IPS-18a (cell line): ENCODE results near the gene TTYH2.
A peak's percentile ranks its signal among the peaks of the same experiment; 100 is the strongest.

ENCODE experiments used
- H3K27ac ChIP-seq: one replicate; pipeline ENCODE4 v1.5.1; 2013; ENCODE audit warnings: low read length
- H3K27me3 ChIP-seq: one replicate; pipeline ENCODE4 v1.6.1; 2013; ENCODE audit warnings: mild to moderate bottlenecking, low read length; ENCODE audit not compliant: control insufficient read depth, insufficient read depth
- H3K36me3 ChIP-seq: one replicate; pipeline ENCODE4 v1.6.1; 2013; ENCODE audit warnings: low read depth, low read length; ENCODE audit not compliant: control insufficient read depth
- H3K4me1 ChIP-seq: one replicate; pipeline ENCODE4 v1.6.1; 2013; ENCODE audit warnings: low read depth, low read length; ENCODE audit not compliant: control insufficient read depth
- H3K4me3 ChIP-seq: one replicate; pipeline ENCODE4 v1.5.1; 2013; ENCODE audit warnings: low read length
- H3K9ac ChIP-seq: one replicate; pipeline ENCODE4 v1.6.1; 2013; ENCODE audit warnings: mild to moderate bottlenecking, low read length, moderate library complexity
- H3K9me3 ChIP-seq: one replicate; pipeline ENCODE4 v1.6.1; 2013; ENCODE audit warnings: low read depth, low read length; ENCODE audit not compliant: control insufficient read depth

TTYH2 gene

GRCh38 chr17:74197801-74198200 lies 15.6 kb upstream of the TTYH2 start:
- no peak overlapping the region for H3K4me3 ChIP-seq
- peaks cover 14% of the 10 kb centered on the region for H3K27me3 ChIP-seq
- no peak overlapping the region for H3K9ac ChIP-seq
- no peaks in the 10 kb centered on the region for H3K36me3 ChIP-seq
- peaks cover 3% of the 10 kb centered on the region for H3K4me1 ChIP-seq
- H3K9me3 ChIP-seq, result no peaks in the 10 kb centered on the region
- no peak overlapping the region for H3K27ac ChIP-seq

- H3K9ac ChIP-seq, result no peak overlapping the region
- H3K4me3 ChIP-seq, result no peak overlapping the region
- H3K4me1 ChIP-seq, result peaks cover 3% of the 10 kb centered on the region
- peaks cover 14% of the 10 kb centered on the region for H3K27me3 ChIP-seq
- no peaks in the 10 kb centered on the region for H3K36me3 ChIP-seq
- H3K9me3 ChIP-seq, result no peaks in the 10 kb centered on the region
- no peak overlapping the region for H3K27ac ChIP-seq
Observed at GRCh38 chr17:74198694-74199093, 14.7 kb upstream of the TTYH2 start.

- no peak overlapping the region for H3K9ac ChIP-seq
- peaks cover 14% of the 10 kb centered on the region for H3K27me3 ChIP-seq
- no peak overlapping the region for H3K4me3 ChIP-seq
- peaks cover 6% of the 10 kb centered on the region for H3K36me3 ChIP-seq
- H3K4me1 ChIP-seq, result peaks cover 3% of the 10 kb centered on the region
- no peaks in the 10 kb centered on the region for H3K9me3 ChIP-seq
- no peak overlapping the region for H3K27ac ChIP-seq
Observed at GRCh38 chr17:74199306-74200092, 13.9 kb upstream of the TTYH2 start.

- peaks cover 8% of the 10 kb centered on the region for H3K4me1 ChIP-seq
- H3K36me3 ChIP-seq, result peaks cover 11% of the 10 kb centered on the region
- no peak overlapping the region for H3K4me3 ChIP-seq
- H3K27ac ChIP-seq, result no peak overlapping the region
- peaks cover 14% of the 10 kb centered on the region for H3K27me3 ChIP-seq
- H3K9ac ChIP-seq, result no peak overlapping the region
- no peaks in the 10 kb centered on the region for H3K9me3 ChIP-seq
Observed at GRCh38 chr17:74200112-74200511, 13.3 kb upstream of the TTYH2 start.

GRCh38 chr17:74201250-74201649 lies 12.1 kb upstream of the TTYH2 start:
- no peak overlapping the region for H3K9ac ChIP-seq
- peaks cover 12% of the 10 kb centered on the region for H3K4me1 ChIP-seq
- no peaks in the 10 kb centered on the region for H3K9me3 ChIP-seq
- H3K36me3 ChIP-seq, result peaks cover 22% of the 10 kb centered on the region
- H3K4me3 ChIP-seq, result no peak overlapping the region
- H3K27me3 ChIP-seq, result peaks cover 14% of the 10 kb centered on the region
- H3K27ac ChIP-seq, result no peak overlapping the region

GRCh38 chr17:74201948-74202347 lies 11.4 kb upstream of the TTYH2 start:
- H3K4me1 ChIP-seq, result peaks cover 12% of the 10 kb centered on the region
- H3K9me3 ChIP-seq, result no peaks in the 10 kb centered on the region
- no peak overlapping the region for H3K9ac ChIP-seq
- peaks cover 14% of the 10 kb centered on the region for H3K27me3 ChIP-seq
- peaks cover 26% of the 10 kb centered on the region for H3K36me3 ChIP-seq
- H3K27ac ChIP-seq, result no peak overlapping the region
- no peak overlapping the region for H3K4me3 ChIP-seq

- Histone ChIP-seq H3K27me3 (peaks cover 14% of the 10 kb centered on the region), H3K4me3 (peak overlapping the region; percentile 98), H3K36me3 (peaks cover 35% of the 10 kb centered on the region), H3K9ac (no peak overlapping the region), H3K4me1 (peaks cover 12% of the 10 kb centered on the region), H3K27ac (no peak overlapping the region), H3K9me3 (no peaks in the 10 kb centered on the region)
Observed at GRCh38 chr17:74202938-74203337, 10.4 kb upstream of the TTYH2 start.

GRCh38 chr17:74203439-74204240 lies 9.7 kb upstream of the TTYH2 start, which contains the start of gene RPL38:
Gene RPL38 (plus strand): TSS chr17:74203678. CDS start chr17:74203956, 278 bp downstream.
- Histone ChIP-seq H3K9me3 (no peaks in the 10 kb centered on the region), H3K36me3 (peaks cover 42% of the 10 kb centered on the region), H3K27ac (peak within 1 kb of the TSS; percentile 96), H3K4me1 (peaks cover 12% of the 10 kb centered on the region), H3K27me3 (peaks cover 14% of the 10 kb centered on the region), H3K4me3 (peak within 1 kb of the TSS; percentile 98), H3K9ac (peak within 1 kb of the TSS; percentile 100)

- Histone ChIP-seq H3K9ac (peak overlapping the region; percentile 100), H3K27ac (peak overlapping the region; percentile 96), H3K27me3 (peaks cover 11% of the 10 kb centered on the region), H3K4me3 (peak overlapping the region; percentile 98), H3K4me1 (peaks cover 12% of the 10 kb centered on the region), H3K36me3 (peaks cover 51% of the 10 kb centered on the region), H3K9me3 (no peaks in the 10 kb centered on the region)
Observed at GRCh38 chr17:74204474-74204873, 8.9 kb upstream of the TTYH2 start.

GRCh38 chr17:74205274-74205673 lies 8.1 kb upstream of the TTYH2 start:
- Histone ChIP-seq H3K27ac (no peak overlapping the region), H3K4me1 (peaks cover 9% of the 10 kb centered on the region), H3K9me3 (no peaks in the 10 kb centered on the region), H3K36me3 (peaks cover 59% of the 10 kb centered on the region), H3K27me3 (peaks cover 5% of the 10 kb centered on the region), H3K4me3 (peak overlapping the region; percentile 98), H3K9ac (peak overlapping the region; percentile 100)

GRCh38 chr17:74206332-74206818 lies 7.0 kb upstream of the TTYH2 start:
- no peaks in the 10 kb centered on the region for H3K9me3 ChIP-seq
- no peak overlapping the region for H3K9ac ChIP-seq
- peaks cover 59% of the 10 kb centered on the region for H3K36me3 ChIP-seq
- peaks cover 19% of the 10 kb centered on the region for H3K4me1 ChIP-seq
- H3K27ac ChIP-seq, result no peak overlapping the region
- H3K27me3 ChIP-seq, result peaks cover 1% of the 10 kb centered on the region
- no peak overlapping the region for H3K4me3 ChIP-seq
